ENCODE measurements around the gene CCDC80. TPM values are rescaled to one million over a fixed set of nuclear protein-coding genes. Genes with fewer than 3 reads are reported as not detected.

Gene CCDC80
- total RNA-seq, 1 donor from 2014 or later, result 4.9 TPM

GRCh38 chr3:112557976-112558375, 83.0 kb downstream of the CCDC80 start:
- no peak for TF ChIP-seq CTCF (IDR thresholded peaks at IDR 0.05; ENCODE audit: insufficient read depth, low read length, poor library complexity, severe bottlenecking)
- H3K4me3 ChIP-seq (ENCODE audit: low read depth, low read length), result no peak overlapping the region

GRCh38 chr3:112555535-112556170, 85.3 kb downstream of the CCDC80 start:
- no peak overlapping the region for H3K4me3 ChIP-seq (ENCODE audit: low read depth, low read length)
- no peak for TF ChIP-seq CTCF (IDR thresholded peaks at IDR 0.05; ENCODE audit: insufficient read depth, low read length, poor library complexity, severe bottlenecking)
- no peaks in the 10 kb centered on the region for H3K36me3 ChIP-seq (ENCODE audit: control insufficient read depth, insufficient read depth, low read length)
- no peak for DNase-seq (ENCODE audit: low read depth)
- H3K27me3 ChIP-seq (ENCODE audit: control insufficient read depth, insufficient read depth, low read length), result no peaks in the 10 kb centered on the region

More at GRCh38 chr3:112557976-112558375, 83.0 kb downstream of the CCDC80 start:
- DNase-seq (ENCODE audit: low read depth), result no peak
- Histone ChIP-seq H3K27me3 (ENCODE audit: control insufficient read depth, insufficient read depth, low read length) (no peaks in the 10 kb centered on the region), H3K36me3 (ENCODE audit: control insufficient read depth, insufficient read depth, low read length) (no peaks in the 10 kb centered on the region)

GRCh38 chr3:112550859-112551258, 90.1 kb downstream of the CCDC80 start:
- Histone ChIP-seq H3K4me3 (ENCODE audit: low read depth, low read length) (no peak overlapping the region), H3K36me3 (ENCODE audit: control insufficient read depth, insufficient read depth, low read length) (no peaks in the 10 kb centered on the region), H3K27me3 (ENCODE audit: control insufficient read depth, insufficient read depth, low read length) (no peaks in the 10 kb centered on the region)
- no peak for TF ChIP-seq CTCF (IDR thresholded peaks at IDR 0.05; ENCODE audit: insufficient read depth, low read length, poor library complexity, severe bottlenecking)
- DNase-seq (ENCODE audit: low read depth), result no peak

Other genes starting within 250 kb of the CCDC80 start
- not detected in 2 replicates for gene BTLA, start 141.7 kb downstream of the CCDC80 start, total RNA-seq
- 49.7 and 50.9 TPM in 2 replicates for gene ATG3, start 79.2 kb downstream of the CCDC80 start, total RNA-seq
- gene SLC35A5, start 79.1 kb downstream of the CCDC80 start, total RNA-seq, result 30.5 and 36.2 TPM in 2 replicates
- not detected in 2 replicates for gene CD200R1L, start 205.7 kb upstream of the CCDC80 start, total RNA-seq